H1 (cell line): ENCODE results near the gene RIN3. TPM values are rescaled to one million over a fixed set of nuclear protein-coding genes. Genes with fewer than 3 reads are reported as not detected.
A peak's percentile ranks its signal among the peaks of the same experiment; 100 is the strongest.

ENCODE experiments used
- CTCF ChIA-PET: fragments of 300-600 bp; sonication (Branson Sonifier 250); formaldehyde crosslinking; loops from one replicate; lab custom pipeline; 2021; ENCODE audit not compliant: partially characterized antibody; lab: Charles Lee
- POLR2A ChIA-PET: fragments of 300-600 bp; sonication (Branson Sonifier 250); formaldehyde crosslinking; loops from one replicate; lab custom pipeline; 2021; ENCODE audit warnings: inconsistent platforms; ENCODE audit not compliant: partially characterized antibody; lab: Charles Lee
- DNase-seq, 2 experiments: peaks; one replicate each; pipeline versions ENCODE4 v3.0.0 to v3.0.0-alpha.2; 2010 to 2022; ENCODE audit warnings: low spot score in 2 of 2, low read depth in 1 of 2, mixed read lengths in 1 of 2
- FAIRE-seq: peaks from 2 replicates; lab custom pipeline; 2011; peaks lifted over from hg19 to GRCh38; lab: Jason Lieb, UNC
- H2AFZ ChIP-seq: 2 replicates; pipeline ENCODE4 v1.8.1; 2012; ENCODE audit warnings: low read length, inconsistent platforms
- H2AK5ac ChIP-seq: 2 replicates; pipeline ENCODE4 v1.6.1; 2013; ENCODE audit warnings: low read depth, low read length
- H2BK120ac ChIP-seq: replicated peaks from 2 replicates; pipeline ENCODE3; 2013; ENCODE audit warnings: low read depth, low read length, inconsistent platforms
- H2BK12ac ChIP-seq: 2 replicates; pipeline ENCODE4 v1.6.1; 2013; ENCODE audit warnings: low read depth, low read length
- H2BK15ac ChIP-seq: 2 replicates; pipeline ENCODE4 v1.6.1; 2013; ENCODE audit warnings: low read length
- H2BK20ac ChIP-seq: 2 replicates; pipeline ENCODE4 v1.6.1; 2013; ENCODE audit warnings: low read length
- H2BK5ac ChIP-seq: 2 replicates; pipeline ENCODE4 v1.6.1; 2013; ENCODE audit warnings: low read depth, low read length
- H3K14ac ChIP-seq: 2 replicates; pipeline ENCODE4 v1.6.1; 2013; ENCODE audit warnings: inconsistent platforms; ENCODE audit not compliant: insufficient read length
- H3K18ac ChIP-seq: 2 replicates; pipeline ENCODE4 v1.6.1; 2013; ENCODE audit warnings: low read length; ENCODE audit errors: extremely low read depth
- H3K23ac ChIP-seq: 2 replicates; pipeline ENCODE4 v1.6.1; 2013; ENCODE audit warnings: inconsistent platforms; ENCODE audit not compliant: insufficient read length
- H3K23me2 ChIP-seq: 2 replicates; pipeline ENCODE4 v1.6.1; 2013; ENCODE audit warnings: low read depth, low read length
- H3K27ac ChIP-seq: 2 replicates; pipeline ENCODE4 v1.6.1; 2011; ENCODE audit warnings: low read depth, low read length, inconsistent platforms
- H3K27me3 ChIP-seq, 4 experiments: replicated peaks in 1 of 4; 1 replicate in 1 of 4; 2 replicates in 3 of 4; pipeline versions ENCODE4 v1.6.1 to v1.8.1; 2011 to 2013; ENCODE audit warnings: low read length in 3 of 4, mild to moderate bottlenecking in 3 of 4, inconsistent platforms in 2 of 4, mixed read lengths in 2 of 4, moderate library complexity in 1 of 4; ENCODE audit not compliant: control insufficient read depth in 3 of 4, insufficient read depth in 3 of 4; ENCODE audit errors: extremely low read depth in 1 of 4
- H3K36me3 ChIP-seq, 4 experiments: 2 replicates each; pipeline versions ENCODE4 v1.6.1 to v1.8.1; 2011 to 2013; ENCODE audit warnings: mild to moderate bottlenecking in 4 of 4, low read length in 3 of 4, moderate library complexity in 2 of 4, control low read depth in 1 of 4, inconsistent platforms in 1 of 4; ENCODE audit not compliant: insufficient read depth in 4 of 4, control insufficient read depth in 2 of 4
- H3K4ac ChIP-seq: replicated peaks from 2 replicates; pipeline ENCODE3; 2013; ENCODE audit warnings: low read length, low read depth, mixed read lengths, inconsistent platforms; ENCODE audit not compliant: insufficient read length
- H3K4me1 ChIP-seq, 4 experiments: replicated peaks in 1 of 4; 1 replicate in 1 of 4; 2 replicates in 3 of 4; pipeline versions ENCODE4 v1.6.1 to v1.8.1; 2011 to 2013; ENCODE audit warnings: low read length in 3 of 4, inconsistent platforms in 2 of 4, mixed read lengths in 1 of 4; ENCODE audit not compliant: insufficient read depth in 4 of 4, control insufficient read depth in 3 of 4
- H3K4me2 ChIP-seq, 2 experiments: 2 replicates each; pipeline versions ENCODE4 v1.6.1 to v1.8.1; 2011 to 2013; ENCODE audit warnings: low read depth in 2 of 2, low read length in 2 of 2, control low read depth in 1 of 2, inconsistent platforms in 1 of 2, mild to moderate bottlenecking in 1 of 2; ENCODE audit not compliant: insufficient read depth in 1 of 2
- H3K4me3 ChIP-seq, 4 experiments: fragments of 200-600, 300-600 bp in 1 of 4; sonication (generic), shearing (Covaris generic), sonication (Bioruptor Twin) in 1 of 4; 2 replicates each; pipeline versions ENCODE4 v1.5.1 to v1.8.1; 2011 to 2016; ENCODE audit warnings: low read length in 4 of 4, low read depth in 3 of 4, control low read depth in 2 of 4, inconsistent platforms in 2 of 4, mild to moderate bottlenecking in 2 of 4, mixed read lengths in 1 of 4, moderate library complexity in 1 of 4; ENCODE audit not compliant: insufficient read depth in 2 of 4; ENCODE audit errors: extremely low read depth in 1 of 4
- H3K56ac ChIP-seq: replicated peaks from 2 replicates; pipeline ENCODE3; 2013; ENCODE audit warnings: low read depth, mild to moderate bottlenecking, mixed read lengths, low read length, inconsistent platforms; ENCODE audit not compliant: insufficient read length
- H3K79me1 ChIP-seq: 2 replicates; pipeline ENCODE4 v1.6.1; 2013; ENCODE audit warnings: low read depth, low read length, control low read depth
- H3K79me2 ChIP-seq, 2 experiments: 2 replicates each; pipeline versions ENCODE4 v1.6.1 to v1.8.1; 2012 to 2013; ENCODE audit warnings: low read length in 2 of 2, mild to moderate bottlenecking in 2 of 2, inconsistent platforms in 1 of 2; ENCODE audit not compliant: insufficient read depth in 2 of 2, control insufficient read depth in 1 of 2
- H3K9ac ChIP-seq, 4 experiments: replicated peaks in 1 of 4; 1 replicate in 1 of 4; 2 replicates in 3 of 4; pipeline versions ENCODE4 v1.6.1 to v1.8.1; 2011 to 2013; ENCODE audit warnings: low read depth in 3 of 4, low read length in 3 of 4, control low read depth in 2 of 4, mild to moderate bottlenecking in 2 of 4, moderate library complexity in 2 of 4, inconsistent platforms in 1 of 4; ENCODE audit errors: extremely low read depth in 1 of 4
- H3K9me3 ChIP-seq, 2 experiments: 2 replicates each; pipeline versions ENCODE4 v1.6.1 to v1.8.1; 2012 to 2013; ENCODE audit warnings: mild to moderate bottlenecking in 2 of 2, moderate library complexity in 2 of 2, control low read depth in 1 of 2, inconsistent platforms in 1 of 2, low read depth in 1 of 2, low read length in 1 of 2, mixed read lengths in 1 of 2; ENCODE audit not compliant: insufficient read depth in 2 of 2
- H4K20me1 ChIP-seq, 2 experiments: replicated peaks in 1 of 2; 2 replicates each; pipeline versions ENCODE3 to v1.8.1; 2011 to 2013; ENCODE audit warnings: inconsistent platforms in 2 of 2, low read length in 2 of 2, mild to moderate bottlenecking in 1 of 2; ENCODE audit not compliant: insufficient read depth in 2 of 2, control insufficient read depth in 1 of 2
- H4K5ac ChIP-seq: 2 replicates; pipeline ENCODE4 v1.6.1; 2013; ENCODE audit warnings: low read length, low read depth, mixed read lengths, inconsistent platforms; ENCODE audit not compliant: insufficient read length
- H4K8ac ChIP-seq: 2 replicates; pipeline ENCODE4 v1.8.0; 2013; ENCODE audit warnings: mild to moderate bottlenecking, moderate library complexity, low read length, inconsistent platforms; ENCODE audit not compliant: insufficient read depth; ENCODE audit errors: extremely low read depth
- H4K91ac ChIP-seq: replicated peaks from 2 replicates; pipeline ENCODE3; 2013; ENCODE audit warnings: low read length, mixed read lengths, inconsistent platforms; ENCODE audit not compliant: insufficient read length
- BACH1 ChIP-seq: IDR thresholded peaks from 2 replicates; pipeline ENCODE4 v1.6.1; 2012; ENCODE audit warnings: low read length, improper control_type of control experiment
- CBX5 ChIP-seq: fragments of 300-800, 300-1000 bp; sonication (generic); IDR thresholded peaks from 2 replicates; pipeline ENCODE4 v1.7.1; 2016; ENCODE audit warnings: antibody characterized with exemption, low read length, low read depth
- CHD1 ChIP-seq: IDR thresholded peaks from 2 replicates; pipeline ENCODE4 v1.6.1; 2012; ENCODE audit warnings: low read depth, low read length, improper control_type of control experiment
- CTBP2 ChIP-seq: IDR thresholded peaks from 2 replicates; pipeline ENCODE4 v1.7.0; 2011; ENCODE audit warnings: borderline replicate concordance, mild to moderate bottlenecking, moderate library complexity, mixed read lengths, low read length; ENCODE audit not compliant: insufficient read depth, insufficient read length
- CTCF ChIP-seq, 3 experiments: IDR thresholded peaks; 1 replicate in 2 of 3; 2 replicates in 1 of 3; pipeline versions ENCODE4 v1.5.1 to v1.6.1; 2011; ENCODE audit warnings: low read length in 3 of 3, mild to moderate bottlenecking in 3 of 3, inconsistent platforms in 2 of 3, low read depth in 1 of 3, moderate library complexity in 1 of 3; ENCODE audit not compliant: insufficient read depth in 1 of 3; ENCODE audit errors: control extremely low read depth in 1 of 3
- GTF2F1 ChIP-seq: IDR thresholded peaks from 2 replicates; pipeline ENCODE4 v1.6.1; 2012; ENCODE audit warnings: low read depth, low read length, improper control_type of control experiment, borderline replicate concordance
- JUND ChIP-seq: IDR thresholded peaks from 2 replicates; pipeline ENCODE4 v1.6.1; 2011; ENCODE audit warnings: mild to moderate bottlenecking, improper control_type of control experiment, low read length
- MAFK ChIP-seq: IDR thresholded peaks from 2 replicates; pipeline ENCODE4 v1.6.1; 2012; ENCODE audit warnings: low read depth, mild to moderate bottlenecking, improper control_type of control experiment, low read length
- POLR2AphosphoS5 ChIP-seq: IDR thresholded peaks from 2 replicates; pipeline ENCODE4 v1.6.1; 2011; ENCODE audit warnings: low read depth, low read length
- SP2 ChIP-seq: IDR thresholded peaks from 2 replicates; pipeline ENCODE4 v1.6.1; 2012; ENCODE audit warnings: mild to moderate bottlenecking, low read length, inconsistent platforms
- TEAD4 ChIP-seq: IDR thresholded peaks from 2 replicates; pipeline ENCODE4 v1.6.1; 2012; ENCODE audit warnings: low read depth, low read length, inconsistent platforms, mixed read lengths
- WGBS, 2 experiments: shearing (Covaris generic) in 1 of 2; methylation state at CpG; one replicate each; pipeline versions ENCODE4 v1.1.6 to v1.1.7; 2013 to 2015; ENCODE audit warnings: low lambda C conversion rate in 2 of 2, mixed read lengths in 2 of 2, inconsistent platforms in 1 of 2, low coverage in 1 of 2, missing lambda C conversion rate in 1 of 2; ENCODE audit not compliant: insufficient replicate concordance in 2 of 2, insufficient coverage in 1 of 2, insufficient read length in 1 of 2; ENCODE audit errors: extremely low coverage in 1 of 2, missing lambda C conversion rate in 1 of 2; 5-methylcytosine and 5-hydroxymethylcytosine counted together
- polyA plus RNA-seq, 7 experiments: library from polyadenylated mRNA; depleted of rRNA in 3 of 7; stranded (reverse) in 5 of 7; unstranded in 2 of 7; fragments of >200 nt in 5 of 7; fragments of 200-250 nt in 2 of 7; gene quantifications; 1 replicate in 5 of 7; 2 replicates in 1 of 7; 4 replicates in 1 of 7; pipeline versions ENCODE4 v1.2.1 to v1.2.3, GENCODE V29; 2011 to 2013; ENCODE audit warnings: missing spikeins in 2 of 7, mixed read lengths in 2 of 7
- total RNA-seq: library from RNA; stranded (reverse); fragmentation: NEBNext Ultra II Directional; extraction: Animal tissue kit (Norgen Biotek cat#: 25700); gene quantifications from 2 replicates; pipeline ENCODE4 v1.2.1, GENCODE V29; 2021

Gene RIN3
- total and polyA plus RNA-seq, 2 of the 8 experiments (the other 6 are each of a cell fraction or from before 2014, with no cell fraction given), result 0.59 to 1.5 TPM

GRCh38 chr14:92651758-92652406, 138.3 kb downstream of the RIN3 start:
- no peaks in the 10 kb centered on the region for H3K27me3 ChIP-seq
- no peak for FAIRE-seq
- 92% methylated on average over 21 of the region's 27 CpGs; no CpG with 5 or more reads in 1 of the 2 experiments for WGBS, 2 experiments
- TF ChIP-seq BACH1 (no peak), TEAD4 (no peak), JUND (no peak), CTBP2 (no peak), CBX5 (no peak), MAFK (no peak), CTCF (IDR thresholded peaks at IDR 0.05; ENCODE audit: control extremely low read depth in 1 of 3, insufficient read depth in 1 of 3, low read depth in 1 of 3, low read length in 3 of 3) (no peak), POLR2AphosphoS5 (no peak), SP2 (no peak), CHD1 (no peak), GTF2F1 (no peak)

More at GRCh38 chr14:92651758-92652406, 138.3 kb downstream of the RIN3 start:
- H3K9me3 ChIP-seq, result no peaks in the 10 kb centered on the region
- peak overlapping the region; percentile 41; the same call in 1 of the 2 replicates for H4K8ac ChIP-seq
- no peak overlapping the region for H4K5ac ChIP-seq
- H3K18ac ChIP-seq, result no peak overlapping the region; the same call in none of the 2 replicates
- H3K79me2 ChIP-seq, result no peaks in the 10 kb centered on the region
- H3K4me1 ChIP-seq, result no peaks in the 10 kb centered on the region
- POLR2A ChIA-PET, result interaction anchor here (1.8 kb wide), 1 partner anchor 35 kb away, joined by 5 read pairs; no protein-coding TSS in a partner anchor
- H3K4me3 ChIP-seq, result no peak overlapping the region
- no peak overlapping the region for H2BK5ac ChIP-seq
- H2BK120ac ChIP-seq, result no peak overlapping the region
- H3K4me2 ChIP-seq, result no peak overlapping the region
- no peak overlapping the region for H2BK15ac ChIP-seq
- CTCF ChIA-PET, result interaction anchor here (0.6 to 3.9 kb wide), 8 partner anchors 26 to 102 kb away, joined by 3 to 17 read pairs (median 3); no protein-coding TSS in a partner anchor
- H3K23me2 ChIP-seq, result no peaks in the 10 kb centered on the region
- no peak overlapping the region for H2BK12ac ChIP-seq
- no peaks in the 10 kb centered on the region for H4K20me1 ChIP-seq
- no peak overlapping the region for H2BK20ac ChIP-seq
- no peak overlapping the region for H2AFZ ChIP-seq
- H3K36me3 ChIP-seq, result no peaks in the 10 kb centered on the region
- no peak for DNase-seq
- H3K56ac ChIP-seq, result no peak overlapping the region
- H3K27ac ChIP-seq, result no peak overlapping the region
- H4K91ac ChIP-seq, result no peak overlapping the region
- no peak overlapping the region for H2AK5ac ChIP-seq
- H3K14ac ChIP-seq, result no peak overlapping the region
- H3K9ac ChIP-seq, result no peak overlapping the region
- no peak overlapping the region for H3K23ac ChIP-seq
- no peaks in the 10 kb centered on the region for H3K79me1 ChIP-seq
- no peak overlapping the region for H3K4ac ChIP-seq
